ENCODE results near the gene OPCML.

DNA sequence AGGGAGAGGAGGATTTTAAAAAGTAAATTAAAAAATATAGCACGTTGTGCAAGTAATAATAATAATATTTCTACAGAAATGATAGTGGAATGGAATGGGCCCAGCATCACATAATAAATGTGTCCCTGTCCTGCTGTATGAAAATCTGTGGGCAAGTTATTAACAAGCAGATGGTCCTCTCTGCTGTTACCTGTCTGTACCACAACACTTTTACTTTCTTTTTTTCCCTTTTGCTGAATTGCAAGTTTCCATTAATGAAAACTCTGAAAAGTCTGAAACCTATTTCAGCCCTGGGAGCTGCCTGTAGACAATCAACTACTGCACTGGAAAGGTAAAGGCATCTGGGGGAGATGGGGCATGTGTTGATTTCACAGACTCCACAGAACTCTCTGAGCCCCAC, 937.1 kb downstream of the OPCML start:
- TF ChIP-seq, protein P1, sequence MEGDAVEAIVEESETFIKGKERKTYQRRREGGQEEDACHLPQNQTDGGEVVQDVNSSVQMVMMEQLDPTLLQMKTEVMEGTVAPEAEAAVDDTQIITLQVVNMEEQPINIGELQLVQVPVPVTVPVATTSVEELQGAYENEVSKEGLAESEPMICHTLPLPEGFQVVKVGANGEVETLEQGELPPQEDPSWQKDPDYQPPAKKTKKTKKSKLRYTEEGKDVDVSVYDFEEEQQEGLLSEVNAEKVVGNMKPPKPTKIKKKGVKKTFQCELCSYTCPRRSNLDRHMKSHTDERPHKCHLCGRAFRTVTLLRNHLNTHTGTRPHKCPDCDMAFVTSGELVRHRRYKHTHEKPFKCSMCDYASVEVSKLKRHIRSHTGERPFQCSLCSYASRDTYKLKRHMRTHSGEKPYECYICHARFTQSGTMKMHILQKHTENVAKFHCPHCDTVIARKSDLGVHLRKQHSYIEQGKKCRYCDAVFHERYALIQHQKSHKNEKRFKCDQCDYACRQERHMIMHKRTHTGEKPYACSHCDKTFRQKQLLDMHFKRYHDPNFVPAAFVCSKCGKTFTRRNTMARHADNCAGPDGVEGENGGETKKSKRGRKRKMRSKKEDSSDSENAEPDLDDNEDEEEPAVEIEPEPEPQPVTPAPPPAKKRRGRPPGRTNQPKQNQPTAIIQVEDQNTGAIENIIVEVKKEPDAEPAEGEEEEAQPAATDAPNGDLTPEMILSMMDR (IDR thresholded peaks at IDR 0.05) = no peak
- TF ChIP-seq ZFX (IDR thresholded peaks at IDR 0.05; ENCODE audit: borderline replicate concordance) = no peak
